GM21367 (cell line): ENCODE results near the gene CACNA1C.
A peak's percentile ranks its signal among the peaks of the same experiment; 100 is the strongest.

ENCODE experiments used
- ATAC-seq: cut with Tn5 transposase; IDR thresholded peaks from one replicate; pipeline ENCODE4 v1.9.1; 2021; ENCODE audit not compliant: unreplicated experiment

CACNA1C gene

DNA sequence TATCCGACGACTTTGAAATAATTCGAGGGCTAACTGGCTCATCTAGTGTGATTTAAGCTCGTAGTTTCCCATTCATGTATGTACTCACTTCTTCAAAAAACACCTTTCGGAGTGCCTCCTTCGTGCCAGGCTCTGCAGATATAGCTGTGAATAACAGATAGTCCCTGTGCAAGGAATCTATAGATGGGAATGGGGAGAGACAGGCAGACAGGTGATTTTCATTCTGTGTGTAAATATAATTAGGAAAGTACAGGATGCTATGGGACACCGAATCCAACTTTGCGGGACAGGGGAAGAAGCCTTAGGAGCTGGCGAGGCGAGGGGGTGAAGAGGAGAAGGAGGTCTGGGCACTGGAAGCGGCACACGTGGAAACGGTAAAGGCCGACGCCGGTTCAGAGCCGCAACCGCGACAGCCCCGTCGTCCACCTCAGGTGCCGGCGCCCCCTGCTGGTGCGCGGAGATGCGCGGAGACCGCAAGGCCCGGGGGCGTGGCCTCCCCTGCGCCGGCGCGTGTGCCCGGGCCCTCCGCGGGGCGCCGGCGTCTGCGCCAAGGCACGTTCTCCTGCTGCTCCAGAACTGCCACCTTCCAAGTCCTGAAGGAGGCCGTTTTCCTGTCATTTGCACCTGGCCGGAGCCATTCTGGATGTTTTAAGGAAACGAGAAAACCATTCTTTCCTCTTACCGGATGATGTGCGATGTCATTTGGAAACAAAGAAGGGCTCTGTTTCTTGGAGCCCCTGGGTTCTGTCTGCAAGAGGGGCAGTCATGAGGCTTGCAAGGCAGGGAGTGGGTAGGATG lies 18.0 kb upstream of the CACNA1C start:
- peak; percentile 62 for ATAC-seq

DNA sequence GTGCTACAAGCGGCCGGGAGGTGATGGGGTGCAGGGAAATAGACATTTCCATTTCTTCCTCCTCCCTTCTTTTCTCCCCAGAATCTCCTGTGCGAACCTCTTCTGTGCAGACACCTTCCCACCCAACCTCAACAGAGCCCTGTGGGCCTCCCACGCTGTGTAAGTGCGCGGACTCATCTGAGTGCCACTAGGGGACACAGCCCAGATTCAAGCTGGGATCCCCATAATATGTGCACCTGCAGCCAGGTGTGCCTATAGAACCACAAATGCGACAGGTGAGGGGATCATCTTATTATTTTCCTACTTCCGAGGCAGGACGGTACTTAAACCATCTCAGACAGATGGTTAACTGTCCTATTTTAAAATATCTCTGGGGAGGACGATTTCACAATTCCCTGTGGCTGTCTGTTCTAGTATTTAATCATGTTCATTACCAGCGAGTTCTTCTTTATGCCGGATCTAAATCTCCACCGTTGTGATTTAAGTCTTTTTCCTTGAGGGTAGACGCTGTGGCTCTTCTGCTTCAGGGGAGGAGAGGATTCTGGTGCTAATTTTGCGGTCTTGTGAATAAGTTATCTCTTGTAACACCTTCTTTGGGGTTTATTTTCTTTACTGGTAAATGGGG lies 17.2 kb upstream of the CACNA1C start:
- no peak for ATAC-seq

DNA sequence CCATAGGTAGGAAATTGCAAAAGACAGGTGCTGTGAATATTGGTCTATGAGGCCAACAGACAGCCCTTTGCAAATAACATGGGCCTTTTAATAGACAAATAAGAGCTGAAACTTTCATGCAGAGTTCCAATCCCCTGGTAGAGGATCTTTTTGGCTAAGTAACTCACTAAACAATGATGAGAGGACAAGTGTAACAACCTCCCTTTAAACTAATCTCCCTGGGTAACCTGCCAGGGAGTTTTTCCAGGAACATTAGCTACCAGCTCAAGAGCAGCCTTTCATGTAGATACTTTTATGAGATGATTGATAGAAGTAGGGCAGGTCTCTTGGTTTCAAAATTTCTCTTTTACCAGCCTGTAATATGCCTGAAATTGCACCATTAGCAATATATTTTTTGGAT lies 13.8 kb upstream of the CACNA1C start:
- no peak for ATAC-seq

DNA sequence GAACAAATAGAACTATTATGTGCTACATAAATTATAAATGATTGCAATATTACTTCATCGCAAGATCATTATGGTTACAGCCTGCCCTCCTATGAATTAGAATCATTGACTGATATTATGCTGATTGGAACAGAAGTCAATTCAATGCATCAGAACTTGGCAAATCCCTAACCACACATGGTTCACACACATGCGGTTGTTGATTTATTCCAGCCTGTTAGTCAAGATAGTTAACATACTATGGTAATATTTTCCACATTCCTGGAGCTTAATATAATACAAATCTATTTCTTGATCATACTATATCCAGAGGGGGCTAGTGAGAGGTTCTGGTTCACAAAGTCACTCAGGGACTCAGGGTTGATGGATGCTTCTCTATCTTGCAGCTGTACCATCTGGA lies 9.7 kb upstream of the CACNA1C start:
- no peak for ATAC-seq

DNA sequence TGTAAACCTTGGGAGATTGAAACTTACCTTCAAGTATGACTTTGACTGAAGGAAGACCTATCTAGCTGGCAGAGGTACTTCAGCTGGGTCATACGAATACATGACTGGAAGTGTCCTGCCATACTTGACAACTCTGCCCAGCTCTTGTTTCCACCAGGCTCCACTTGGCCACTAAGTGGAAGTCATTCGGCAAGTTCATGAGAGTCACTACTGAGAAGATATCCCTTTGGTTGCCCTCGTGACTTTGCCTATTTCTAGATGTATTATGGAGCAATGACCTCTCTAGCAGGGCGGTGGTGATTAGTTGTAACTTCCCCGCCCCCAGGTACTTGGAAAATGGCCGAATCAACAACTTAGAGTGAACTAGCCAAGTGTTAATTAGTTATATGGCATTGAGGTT lies 8.6 kb upstream of the CACNA1C start:
- ATAC-seq, result no peak

DNA sequence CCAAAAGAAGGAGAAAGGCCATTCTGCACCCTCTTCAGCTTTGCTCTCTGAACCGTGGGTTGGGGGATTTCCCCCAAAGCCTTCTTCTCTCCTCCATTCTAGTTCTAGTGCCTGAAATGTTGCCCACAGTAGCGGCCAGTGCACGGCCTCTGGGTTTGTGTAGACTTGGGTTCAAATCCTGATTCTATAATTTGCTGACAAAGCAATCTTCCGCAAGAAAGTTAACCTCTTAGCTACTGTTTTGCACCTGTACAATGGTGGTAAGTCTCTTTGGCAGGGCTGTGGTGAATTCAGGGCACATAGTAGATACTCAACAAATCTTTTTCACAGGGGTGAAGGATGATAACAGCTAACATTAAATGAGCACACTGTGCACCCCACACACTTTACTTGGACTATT lies 5.8 kb upstream of the CACNA1C start:
- no peak for ATAC-seq

DNA sequence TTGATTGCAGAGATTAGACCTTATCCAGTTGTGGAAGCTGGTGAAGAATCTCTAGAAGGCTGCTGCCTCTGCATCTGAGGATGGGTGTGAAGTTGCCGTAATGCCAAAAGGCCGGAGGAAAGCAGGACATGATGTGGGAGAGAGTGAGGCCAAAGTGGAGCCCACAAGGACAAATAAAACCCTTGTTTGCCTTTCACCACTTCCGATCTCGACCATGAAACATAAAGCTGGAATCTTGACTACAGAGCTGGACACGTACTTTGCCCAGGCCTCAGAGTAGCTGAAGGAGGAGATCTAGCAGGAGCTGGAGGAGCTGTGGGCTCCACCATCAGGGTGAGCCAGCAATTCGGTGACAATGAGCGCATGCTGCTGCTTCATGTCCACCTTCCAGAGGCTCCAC lies 5.0 kb upstream of the CACNA1C start:
- ATAC-seq, result no peak

DNA sequence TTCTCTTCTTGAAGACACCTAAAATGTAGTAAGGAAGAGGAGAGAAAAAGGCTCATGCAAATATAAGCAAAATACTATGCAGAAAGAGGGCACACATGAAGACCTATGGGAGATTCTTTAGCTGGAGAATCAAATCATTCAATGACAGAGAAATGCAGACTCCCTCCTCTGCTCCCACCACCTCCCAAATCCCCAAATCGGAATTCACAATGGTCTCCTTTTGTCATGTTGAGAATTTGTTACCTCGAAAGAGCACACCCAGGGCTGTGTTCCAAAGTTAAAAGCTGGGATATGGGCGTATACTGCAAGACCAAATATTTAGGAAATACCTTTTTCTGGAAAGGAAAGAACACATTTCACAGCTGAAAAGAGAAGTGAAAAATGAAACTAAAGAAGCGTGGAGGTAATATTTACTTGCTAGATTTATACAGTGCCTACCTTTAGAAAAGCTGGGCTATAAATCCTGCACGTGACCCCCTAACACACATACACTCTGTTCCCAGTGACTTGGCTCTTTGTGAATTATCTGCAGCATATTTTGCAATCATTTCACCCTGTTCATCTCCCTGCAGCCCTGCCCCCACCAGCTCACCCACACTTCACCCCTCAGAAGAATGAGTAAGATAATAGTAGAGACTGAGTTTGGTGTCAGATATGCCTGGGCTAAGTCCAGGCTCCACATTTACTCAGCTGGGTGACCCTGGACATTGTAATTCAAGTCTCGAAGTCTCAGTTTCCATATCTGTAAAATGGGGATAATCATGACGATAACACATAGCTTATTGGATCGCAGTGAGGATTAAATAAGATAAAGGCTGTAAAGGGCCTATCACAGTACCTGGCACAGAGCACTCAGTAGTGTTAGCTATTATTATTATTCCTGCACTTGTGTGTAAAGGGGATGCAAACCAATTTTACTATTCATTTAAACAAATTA lies 2.9 kb upstream of the CACNA1C start:
- ATAC-seq, result no peak

DNA sequence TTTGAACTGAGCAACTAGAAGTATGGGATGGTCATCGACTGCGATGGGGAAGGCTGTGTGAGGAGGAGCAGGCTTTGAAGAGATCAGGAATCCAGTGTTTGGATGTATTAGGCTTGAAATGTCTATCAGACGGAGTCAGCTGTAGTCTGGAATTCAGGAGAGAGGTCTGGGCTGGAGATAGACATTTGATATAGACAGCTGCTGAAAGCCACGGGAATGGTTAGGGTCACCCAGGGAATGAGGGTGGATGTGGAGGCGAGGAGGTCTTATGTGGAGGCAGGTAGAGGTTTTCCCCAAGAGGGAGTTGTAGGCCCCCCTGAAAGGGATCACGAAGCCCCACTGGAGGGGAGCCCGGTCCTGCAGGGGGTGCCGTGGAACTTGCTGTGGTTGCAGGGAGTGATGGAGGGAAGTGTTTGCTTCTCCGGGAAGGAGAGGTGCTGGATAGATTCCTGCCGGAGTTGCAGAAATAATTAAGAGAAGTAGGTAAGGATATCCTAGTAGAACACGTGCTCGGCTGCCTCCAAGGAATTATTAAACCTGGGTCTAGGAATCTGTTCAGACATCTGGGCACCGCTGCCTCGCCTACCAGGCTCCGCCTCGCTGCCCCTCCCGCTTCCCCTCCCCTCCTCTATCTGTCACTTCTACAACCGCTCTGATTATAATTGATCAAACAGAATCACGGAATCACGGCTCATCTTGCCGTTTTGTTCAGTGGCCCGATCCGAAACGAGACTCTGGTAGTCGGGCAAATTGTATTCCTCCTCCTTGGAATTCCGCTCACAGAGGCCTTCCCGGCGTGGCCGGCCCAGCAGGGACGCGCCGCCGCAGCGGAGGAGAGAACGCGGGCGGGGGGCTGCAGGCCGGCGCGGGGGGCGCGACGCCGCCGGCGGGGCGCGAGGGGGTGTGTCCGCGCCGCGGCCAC lies 826 bp upstream of the CACNA1C start:
- ATAC-seq, result no peak

DNA sequence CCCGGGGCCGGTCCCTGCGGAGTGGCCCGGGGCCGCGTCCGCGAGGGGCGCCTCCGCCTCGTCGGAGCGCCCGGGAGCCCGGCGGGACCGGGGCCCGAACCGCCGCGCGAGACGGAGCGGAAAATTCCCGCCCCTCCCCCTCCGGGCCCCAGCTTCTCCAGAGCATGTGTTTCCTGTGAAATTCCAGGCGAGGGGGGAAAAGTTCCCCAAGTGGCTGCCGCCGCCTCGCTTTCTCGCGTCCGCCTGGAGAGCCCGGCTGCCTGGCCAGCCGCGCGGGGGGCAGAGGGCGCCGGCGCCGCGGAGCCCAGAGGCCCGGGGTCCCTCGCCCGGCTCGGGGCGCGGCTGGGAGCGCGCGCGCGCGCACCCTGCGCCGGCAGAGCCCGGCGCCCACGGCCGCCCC lies 904 bp downstream of the CACNA1C start:
- no peak for ATAC-seq

DNA sequence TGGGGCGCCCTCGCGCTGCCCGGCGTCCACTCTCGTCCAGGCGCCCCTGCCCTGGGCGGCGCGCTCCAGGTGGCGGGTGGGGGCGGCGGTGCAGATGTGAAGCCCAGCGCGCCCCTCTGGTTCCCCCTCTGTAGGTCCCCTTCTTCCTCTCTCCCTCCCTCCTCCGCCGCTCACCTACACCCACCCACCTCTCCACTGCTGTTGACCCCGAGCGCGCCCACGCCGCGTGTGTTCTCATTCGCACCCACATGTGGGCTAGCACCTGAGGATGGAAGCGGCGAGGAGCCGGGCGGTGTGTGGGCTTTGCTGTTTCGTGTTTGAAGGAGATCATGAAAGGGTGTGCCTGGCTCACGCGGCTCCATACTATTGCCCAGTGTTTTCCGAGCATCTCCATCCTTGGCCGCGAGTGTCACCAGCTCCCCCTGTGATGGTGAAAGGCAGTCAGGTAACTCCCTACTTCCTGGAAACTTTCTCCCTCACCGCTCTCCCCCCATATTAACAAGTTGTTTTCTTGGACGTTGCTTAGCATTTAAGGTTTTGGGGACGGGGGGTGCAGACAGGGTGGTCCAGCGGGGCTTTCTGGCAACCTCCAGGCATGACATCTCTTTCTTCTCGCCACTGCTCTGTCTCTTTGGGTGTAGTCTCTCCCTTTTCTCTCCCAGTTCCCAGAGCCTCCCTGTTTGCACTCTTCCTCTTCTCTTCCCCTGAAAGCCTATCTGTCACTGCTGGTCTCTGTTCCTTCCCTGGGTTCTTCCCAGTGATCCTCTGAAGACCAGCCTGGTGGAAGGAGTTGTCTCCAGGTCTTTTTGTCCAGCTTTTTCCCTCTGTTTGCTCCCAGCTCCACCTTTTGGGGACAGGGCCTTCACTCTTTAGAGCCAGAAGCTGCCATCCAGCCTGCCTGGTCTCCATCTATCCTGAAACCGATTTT lies 1.6 kb downstream of the CACNA1C start:
- ATAC-seq, result no peak

DNA sequence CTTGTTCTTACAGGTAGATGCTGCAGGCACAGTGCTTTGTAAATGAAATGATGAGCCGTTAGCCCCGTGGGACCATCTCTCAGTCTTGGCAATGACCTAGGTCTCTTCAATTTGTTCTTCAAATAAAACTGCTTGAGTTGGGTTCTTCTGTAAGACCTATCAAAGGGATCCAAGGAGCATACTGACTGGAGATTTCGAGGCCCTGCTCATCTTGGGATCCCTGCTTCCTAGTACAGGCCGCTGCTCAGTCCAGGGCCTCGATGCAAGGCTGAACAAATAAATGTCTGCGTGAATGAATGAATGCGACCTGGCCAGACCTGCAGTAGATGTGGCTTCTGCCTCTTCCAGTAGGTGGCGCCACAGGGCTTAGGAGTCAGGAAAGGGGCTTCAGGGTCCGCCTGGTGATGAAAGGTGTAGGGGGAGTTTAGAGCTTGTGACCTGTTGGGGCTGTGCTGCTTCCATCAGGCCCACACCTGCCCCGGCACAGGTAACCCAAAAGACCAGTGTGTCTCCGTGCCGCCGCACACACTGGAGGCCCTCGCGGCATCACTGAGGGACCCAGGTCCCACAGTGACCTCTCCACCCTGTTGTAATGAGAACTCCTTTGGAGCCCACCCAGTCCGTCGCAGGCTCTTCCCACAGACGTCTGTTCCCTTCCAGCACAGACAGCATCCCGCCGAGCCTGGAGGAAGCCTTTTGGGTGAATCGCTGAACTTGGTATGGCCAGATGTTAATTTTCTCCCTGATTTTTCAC lies 4.4 kb downstream of the CACNA1C start:
- ATAC-seq, result no peak

DNA sequence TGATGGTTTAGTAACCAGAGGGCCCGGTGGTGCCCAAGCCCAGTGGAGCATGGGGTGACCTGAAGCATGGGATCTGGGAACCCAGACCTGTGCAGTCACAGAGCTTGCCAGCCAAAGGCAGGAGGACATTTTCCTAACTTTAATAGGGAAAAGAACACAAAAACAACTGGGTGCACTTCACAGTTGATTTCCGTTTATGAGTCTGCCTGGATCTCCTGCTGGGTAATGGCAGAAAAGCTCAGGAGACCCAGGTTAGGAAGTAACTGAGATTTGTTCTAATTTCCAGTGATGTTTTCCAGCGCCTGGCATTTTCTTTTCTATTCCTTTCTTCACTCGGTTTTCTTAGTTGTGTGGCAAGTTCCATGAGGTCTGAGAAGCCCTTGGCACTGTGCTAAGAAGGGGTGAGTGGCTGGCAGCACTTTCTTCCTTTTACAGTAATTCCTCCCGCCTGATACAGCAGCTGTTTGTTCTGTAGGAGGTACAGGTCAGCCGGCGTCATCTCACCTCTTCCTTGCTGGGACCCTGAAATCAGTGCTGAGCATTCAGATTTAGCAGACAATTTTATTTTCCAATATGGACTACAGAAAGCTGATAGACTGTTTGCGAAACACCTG lies 5.1 kb downstream of the CACNA1C start:
- ATAC-seq, result no peak

DNA sequence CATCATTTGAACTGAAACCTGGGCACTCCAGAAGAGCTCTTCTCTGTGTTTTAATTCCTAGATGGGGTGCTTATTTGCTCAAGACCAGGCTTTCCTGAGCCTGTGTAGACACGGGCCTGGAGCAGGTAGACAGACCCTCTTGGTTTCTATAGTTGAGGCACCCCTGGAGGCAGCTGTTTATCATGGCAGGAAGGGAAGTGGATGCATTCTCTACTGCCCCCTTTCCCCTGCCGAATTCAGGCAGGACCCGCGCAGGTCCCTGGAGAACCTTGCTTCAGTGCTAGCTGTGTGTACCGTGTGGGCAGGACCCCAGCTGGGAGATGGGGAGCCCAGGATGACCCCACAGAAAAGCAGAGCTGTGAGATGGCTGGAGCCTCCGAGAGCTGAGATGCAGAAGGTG lies 6.0 kb downstream of the CACNA1C start:
- no peak for ATAC-seq

DNA sequence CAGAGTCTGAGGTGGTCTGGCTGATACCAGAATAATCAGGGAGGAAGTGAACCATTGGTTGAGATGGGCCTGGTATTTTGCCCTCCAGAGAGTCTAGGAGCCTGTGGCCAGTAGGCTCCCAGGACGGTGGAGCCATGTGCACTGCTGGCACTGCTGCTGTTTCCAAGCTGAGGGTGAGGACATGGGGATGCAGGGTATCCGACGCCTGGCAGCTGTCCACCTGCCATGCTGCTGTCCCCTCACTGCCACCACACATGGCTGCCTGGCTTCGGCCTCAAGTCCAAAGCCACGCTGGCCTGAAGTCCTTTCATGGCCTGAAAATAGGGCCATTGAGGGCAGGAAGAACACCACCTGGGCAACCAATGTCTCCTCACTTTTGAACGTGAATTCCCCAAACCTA lies 8.6 kb downstream of the CACNA1C start:
- ATAC-seq, result no peak

DNA sequence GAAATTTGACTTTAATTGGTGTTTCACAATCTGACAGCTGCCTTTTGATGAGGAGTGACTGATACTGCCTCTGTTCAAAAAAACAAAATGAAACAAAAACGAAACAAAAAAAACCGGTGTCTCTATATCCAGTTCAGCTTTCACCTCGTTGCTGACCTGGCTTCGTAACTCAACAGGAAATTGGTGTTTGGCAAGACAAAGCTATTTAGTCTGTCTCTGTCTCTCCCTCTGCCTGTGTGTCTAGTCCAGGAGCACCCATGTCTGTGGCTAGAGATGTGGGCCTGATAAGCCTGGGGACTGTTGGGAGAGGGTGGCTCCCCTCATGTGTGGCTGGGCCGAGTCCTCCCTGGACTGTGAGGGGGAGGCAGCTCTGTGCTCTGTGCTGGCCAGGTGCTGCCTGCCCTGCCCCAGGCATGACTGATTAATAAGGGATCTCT lies 11.3 kb downstream of the CACNA1C start:
- no peak for ATAC-seq

DNA sequence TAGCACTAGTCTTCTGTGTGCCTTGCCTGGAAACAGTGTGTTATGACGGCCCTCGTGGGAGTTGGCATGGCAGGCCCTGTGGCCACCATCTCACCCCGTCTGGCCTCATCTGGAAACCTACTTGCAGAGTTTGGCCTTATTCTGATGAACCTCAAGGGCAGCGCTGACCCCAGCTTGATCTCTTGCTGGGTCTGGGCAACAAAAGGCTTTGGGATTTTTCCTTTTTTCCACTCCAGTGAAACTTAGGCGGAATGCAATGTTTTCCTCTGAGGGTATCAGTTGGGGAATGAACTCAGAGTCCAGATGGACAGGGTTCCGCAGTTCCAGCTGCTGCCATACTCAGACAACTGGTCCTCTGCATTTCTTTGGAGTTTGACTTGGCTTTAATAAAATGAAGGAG lies 15.9 kb downstream of the CACNA1C start:
- ATAC-seq, result no peak

DNA sequence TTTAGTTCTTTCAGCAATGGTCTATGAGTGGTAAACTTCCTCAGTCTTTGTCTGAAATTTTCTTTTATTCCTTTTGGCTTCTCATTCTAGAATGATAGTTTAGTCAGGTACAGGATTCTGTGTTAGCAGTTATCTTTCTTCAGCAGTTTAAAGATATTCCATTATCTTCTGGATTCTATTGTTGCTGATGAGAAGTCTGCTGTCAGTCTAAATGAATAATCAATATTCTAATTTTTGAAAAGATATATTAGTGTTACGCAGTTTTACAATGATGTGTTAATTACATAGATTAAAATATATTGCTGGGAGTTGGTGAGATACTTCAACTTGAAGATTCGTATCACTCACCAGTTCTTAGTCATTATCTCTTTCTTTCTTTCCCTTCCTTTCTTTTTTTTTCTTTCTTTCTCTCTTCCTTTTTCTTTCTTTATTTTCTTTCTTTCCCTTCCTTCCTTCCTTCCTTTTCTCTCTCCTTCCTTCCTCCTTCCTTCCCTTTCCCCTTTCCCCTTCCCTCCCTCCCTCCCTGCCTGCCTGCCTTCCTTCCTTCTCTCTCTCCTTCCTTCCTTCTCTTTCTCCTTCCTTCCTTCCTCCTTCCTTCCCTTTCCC lies 17.8 kb downstream of the CACNA1C start:
- no peak for ATAC-seq
